ENCODE measurements around the gene SPNS2.

- no peak for TF ChIP-seq CTCF (IDR thresholded peaks at IDR 0.05)
- no peak for TF ChIP-seq POLR2AphosphoS5 (IDR thresholded peaks at IDR 0.05; ENCODE audit: low read depth, low read length)
Observed at GRCh38 chr17:4463818-4464476, 34.7 kb upstream of the SPNS2 start.

Data from SK-N-SH (cell line).